ENCODE data around the gene KRT15.

KRT15 gene

DNA sequence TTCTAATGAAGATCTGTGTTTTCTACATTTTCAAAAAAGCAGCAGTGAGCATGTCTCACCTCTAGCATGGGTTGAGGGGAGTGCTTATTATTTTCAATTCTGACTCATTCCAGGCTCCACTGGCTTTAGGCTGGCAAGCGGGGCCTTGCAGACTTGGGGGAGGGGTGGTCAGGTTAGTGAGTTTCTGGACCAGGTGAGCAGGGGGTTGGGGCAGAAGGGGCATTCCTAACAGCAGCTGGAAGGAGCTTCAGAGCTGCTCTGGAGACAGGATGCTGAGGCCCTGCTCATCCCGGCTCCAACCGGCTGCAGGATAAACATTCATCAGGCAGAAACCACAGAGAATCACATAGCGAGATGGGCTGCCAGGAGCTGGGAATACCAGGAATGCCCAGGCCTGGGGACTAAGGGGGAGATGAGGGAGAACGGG, 19.9 kb upstream of the KRT15 start:
- DNase-seq (ENCODE audit: low read depth) = no peak
- TF ChIP-seq, protein P1, sequence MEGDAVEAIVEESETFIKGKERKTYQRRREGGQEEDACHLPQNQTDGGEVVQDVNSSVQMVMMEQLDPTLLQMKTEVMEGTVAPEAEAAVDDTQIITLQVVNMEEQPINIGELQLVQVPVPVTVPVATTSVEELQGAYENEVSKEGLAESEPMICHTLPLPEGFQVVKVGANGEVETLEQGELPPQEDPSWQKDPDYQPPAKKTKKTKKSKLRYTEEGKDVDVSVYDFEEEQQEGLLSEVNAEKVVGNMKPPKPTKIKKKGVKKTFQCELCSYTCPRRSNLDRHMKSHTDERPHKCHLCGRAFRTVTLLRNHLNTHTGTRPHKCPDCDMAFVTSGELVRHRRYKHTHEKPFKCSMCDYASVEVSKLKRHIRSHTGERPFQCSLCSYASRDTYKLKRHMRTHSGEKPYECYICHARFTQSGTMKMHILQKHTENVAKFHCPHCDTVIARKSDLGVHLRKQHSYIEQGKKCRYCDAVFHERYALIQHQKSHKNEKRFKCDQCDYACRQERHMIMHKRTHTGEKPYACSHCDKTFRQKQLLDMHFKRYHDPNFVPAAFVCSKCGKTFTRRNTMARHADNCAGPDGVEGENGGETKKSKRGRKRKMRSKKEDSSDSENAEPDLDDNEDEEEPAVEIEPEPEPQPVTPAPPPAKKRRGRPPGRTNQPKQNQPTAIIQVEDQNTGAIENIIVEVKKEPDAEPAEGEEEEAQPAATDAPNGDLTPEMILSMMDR (IDR thresholded peaks at IDR 0.05; ENCODE audit: low read depth, low read length, missing control alignments) = no peak
- no peak overlapping the region for H3K4me3 ChIP-seq (ENCODE audit: low read depth, low read length)

DNA sequence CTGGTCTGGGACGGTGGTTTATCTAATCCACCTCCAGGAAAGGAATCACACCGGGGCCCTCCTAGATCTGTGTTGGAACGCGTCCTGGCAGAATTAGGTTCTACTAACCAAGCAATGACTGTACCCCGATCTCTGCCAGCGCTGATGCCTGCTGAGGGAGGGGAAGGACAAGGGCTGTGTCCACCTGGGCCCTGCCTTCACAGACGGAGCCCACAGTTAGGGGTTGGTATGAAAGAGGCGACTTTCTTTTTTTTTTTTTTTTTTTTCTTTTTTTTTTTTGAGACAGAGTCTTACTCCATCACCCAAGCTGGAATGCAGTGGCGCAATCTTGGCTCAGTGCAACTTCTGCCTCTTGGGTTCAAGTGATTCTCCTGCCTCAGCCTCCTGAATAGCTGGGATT, 19.3 kb upstream of the KRT15 start:
- no peak for DNase-seq (ENCODE audit: low read depth)
- H3K4me3 ChIP-seq (ENCODE audit: low read depth, low read length) = no peak overlapping the region

DNA sequence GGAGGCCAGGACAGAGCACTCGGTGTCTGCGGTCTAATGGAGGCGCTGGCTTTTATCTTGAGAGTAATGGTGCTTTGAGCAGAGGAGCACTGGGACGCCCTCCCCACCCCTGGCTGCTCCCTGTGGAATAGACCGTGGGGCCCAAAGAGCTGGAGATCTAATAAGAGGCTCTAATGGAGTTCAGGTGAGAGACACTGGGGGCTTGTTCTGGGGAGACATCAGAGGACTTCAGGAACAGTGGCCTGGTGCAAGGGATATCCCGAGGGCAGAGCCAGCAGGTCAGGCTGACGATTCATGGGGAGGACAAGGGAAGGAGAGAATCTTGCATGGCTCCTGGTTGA, 18.9 kb upstream of the KRT15 start:
- DNase-seq (ENCODE audit: low read depth) = no peak
- TF ChIP-seq, protein P1 (IDR thresholded peaks at IDR 0.05; ENCODE audit: low read depth, low read length, missing control alignments) = no peak
- H3K4me3 ChIP-seq (ENCODE audit: low read depth, low read length) = no peak overlapping the region

More for the DNA sequence above, 19.3 kb upstream of the KRT15 start:
- TF ChIP-seq, protein P1 (IDR thresholded peaks at IDR 0.05; ENCODE audit: low read depth, low read length, missing control alignments) = no peak

DNA sequence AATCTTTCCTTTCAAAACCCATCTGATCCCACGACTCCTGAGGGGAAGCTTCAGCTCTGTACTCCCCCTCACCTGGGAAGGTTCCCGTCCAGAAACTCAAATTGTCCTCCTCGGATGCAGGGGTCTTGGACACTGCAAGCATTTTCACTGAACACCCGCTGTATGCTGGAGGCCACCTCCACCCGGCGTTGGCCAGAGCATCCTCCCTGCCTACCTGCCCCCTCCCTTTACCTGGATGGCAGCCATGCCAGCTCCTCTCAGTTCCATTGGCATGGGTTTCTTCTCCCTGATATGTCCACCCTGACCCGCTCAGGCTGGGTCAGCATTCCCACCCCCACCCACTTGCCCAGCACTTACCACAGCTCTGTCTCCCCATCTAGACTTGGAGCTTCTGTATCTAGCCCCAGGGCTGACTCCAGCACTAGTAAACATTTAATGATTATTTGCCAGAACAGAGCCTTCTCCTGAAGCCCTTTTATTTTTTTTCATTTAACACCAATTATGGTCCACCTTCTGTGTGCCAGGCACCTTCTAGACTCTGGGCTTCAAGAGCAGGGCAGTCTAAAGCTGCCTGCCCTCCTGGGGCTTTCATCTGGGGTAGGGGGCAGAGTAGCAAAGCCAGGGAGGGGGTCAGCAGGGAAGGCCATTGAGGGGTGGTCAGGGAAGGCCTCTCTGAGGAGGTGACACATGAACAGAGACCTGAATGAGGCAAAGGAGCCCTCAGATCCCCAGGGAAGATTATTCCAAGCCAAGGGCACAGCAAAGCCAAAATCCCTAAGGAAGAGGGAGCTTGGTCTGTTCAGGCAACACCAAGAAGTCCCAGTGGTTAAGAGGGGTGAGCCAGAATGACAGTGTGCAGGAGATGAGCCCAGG, 18.3 kb upstream of the KRT15 start:
- DNase-seq (ENCODE audit: low read depth) = no peak
- no peak overlapping the region for H3K4me3 ChIP-seq (ENCODE audit: low read depth, low read length)
- TF ChIP-seq, protein P1 (IDR thresholded peaks at IDR 0.05; ENCODE audit: low read depth, low read length, missing control alignments) = no peak

DNA sequence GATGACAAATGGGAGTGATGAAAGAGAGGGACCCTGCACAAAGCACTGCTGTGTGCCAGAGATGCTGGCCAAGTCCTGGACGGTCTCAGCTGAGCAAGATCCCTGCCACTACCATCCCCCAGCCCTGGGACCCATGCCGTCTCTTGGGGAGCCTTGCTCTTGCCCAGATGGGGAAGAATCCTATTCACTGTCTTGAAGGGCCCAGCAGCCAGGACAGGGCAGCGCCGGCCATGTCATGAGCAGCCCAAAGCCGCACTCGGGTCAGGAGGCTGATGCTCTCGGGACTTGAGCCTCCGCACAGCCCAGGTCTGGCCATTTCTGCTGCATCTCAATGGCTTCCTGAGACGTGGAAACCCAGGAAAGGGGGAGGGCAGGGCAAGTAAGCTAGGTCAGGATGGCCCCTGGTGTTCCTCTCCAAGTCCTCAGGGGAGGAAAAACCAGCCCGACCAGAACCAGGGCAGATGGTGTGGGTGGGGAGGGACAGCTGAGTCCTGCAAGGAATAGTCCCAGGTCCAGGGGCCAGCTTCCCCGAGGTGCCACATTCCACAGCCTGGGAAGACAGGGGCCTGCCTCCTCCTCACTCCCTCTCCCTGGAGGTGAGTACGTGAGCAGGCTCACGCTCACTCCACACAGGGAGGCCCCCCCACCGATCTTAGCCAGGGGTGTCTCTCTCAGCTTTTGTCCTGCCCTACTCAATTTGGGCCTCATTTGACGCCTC, 17.2 kb upstream of the KRT15 start:
- TF ChIP-seq, protein P1 (IDR thresholded peaks at IDR 0.05; ENCODE audit: low read depth, low read length, missing control alignments) = no peak
- H3K4me3 ChIP-seq (ENCODE audit: low read depth, low read length) = no peak overlapping the region
- DNase-seq (ENCODE audit: low read depth) = no peak

DNA sequence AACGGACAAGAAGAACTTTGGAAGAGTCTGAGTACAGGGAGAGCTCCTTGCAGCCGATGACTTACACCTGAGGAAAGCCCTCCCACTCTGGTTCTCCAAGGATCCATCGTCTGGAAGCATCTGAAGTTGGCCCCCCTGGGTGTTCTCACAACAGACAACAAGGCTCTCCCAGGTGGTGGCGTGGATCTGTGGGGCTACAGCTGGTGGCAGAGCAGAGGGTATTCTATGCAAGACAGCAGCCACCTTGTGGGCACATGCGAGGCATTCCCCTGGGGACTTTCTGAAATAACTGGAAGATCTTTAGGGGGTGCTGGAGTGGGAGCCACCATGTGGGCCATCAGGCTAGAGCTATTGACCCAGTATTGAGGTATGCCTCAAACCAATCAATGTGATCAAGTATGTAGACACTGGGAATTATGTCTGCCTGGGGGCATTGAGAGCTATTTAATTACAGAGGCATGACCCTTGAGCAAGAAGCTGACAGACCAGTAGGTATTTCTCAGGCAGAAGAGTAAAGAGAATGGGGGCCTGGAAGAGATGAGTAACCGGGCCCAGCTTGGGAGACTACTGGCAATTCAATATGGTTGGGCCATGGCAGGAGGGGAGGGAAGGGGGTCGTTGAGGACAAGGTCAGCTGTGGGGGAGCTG, 16.3 kb upstream of the KRT15 start:
- DNase-seq (ENCODE audit: low read depth) = no peak
- TF ChIP-seq, protein P1 (IDR thresholded peaks at IDR 0.05; ENCODE audit: low read depth, low read length, missing control alignments) = no peak
- no peak overlapping the region for H3K4me3 ChIP-seq (ENCODE audit: low read depth, low read length)

Data from GM12864 (cell line).